IPS-18c (cell line): ENCODE results near the gene RPL22L1.
"Not testable (repeated sequence)": the region's sequence is repeated elsewhere in the genome, so short reads cannot be mapped to it uniquely, and the experiment has no call there.

ENCODE experiments used
- H3K4me3 ChIP-seq: 2 replicates; pipeline ENCODE4 v1.7.0; 2013; ENCODE audit warnings: low read depth, mild to moderate bottlenecking, low read length, moderate library complexity; ENCODE audit not compliant: insufficient read depth
- H3K9me3 ChIP-seq: one replicate; pipeline ENCODE4 v1.6.1; 2013; ENCODE audit warnings: mild to moderate bottlenecking, low read length, moderate library complexity; ENCODE audit not compliant: control insufficient read depth, insufficient read depth

RPL22L1 gene

DNA sequence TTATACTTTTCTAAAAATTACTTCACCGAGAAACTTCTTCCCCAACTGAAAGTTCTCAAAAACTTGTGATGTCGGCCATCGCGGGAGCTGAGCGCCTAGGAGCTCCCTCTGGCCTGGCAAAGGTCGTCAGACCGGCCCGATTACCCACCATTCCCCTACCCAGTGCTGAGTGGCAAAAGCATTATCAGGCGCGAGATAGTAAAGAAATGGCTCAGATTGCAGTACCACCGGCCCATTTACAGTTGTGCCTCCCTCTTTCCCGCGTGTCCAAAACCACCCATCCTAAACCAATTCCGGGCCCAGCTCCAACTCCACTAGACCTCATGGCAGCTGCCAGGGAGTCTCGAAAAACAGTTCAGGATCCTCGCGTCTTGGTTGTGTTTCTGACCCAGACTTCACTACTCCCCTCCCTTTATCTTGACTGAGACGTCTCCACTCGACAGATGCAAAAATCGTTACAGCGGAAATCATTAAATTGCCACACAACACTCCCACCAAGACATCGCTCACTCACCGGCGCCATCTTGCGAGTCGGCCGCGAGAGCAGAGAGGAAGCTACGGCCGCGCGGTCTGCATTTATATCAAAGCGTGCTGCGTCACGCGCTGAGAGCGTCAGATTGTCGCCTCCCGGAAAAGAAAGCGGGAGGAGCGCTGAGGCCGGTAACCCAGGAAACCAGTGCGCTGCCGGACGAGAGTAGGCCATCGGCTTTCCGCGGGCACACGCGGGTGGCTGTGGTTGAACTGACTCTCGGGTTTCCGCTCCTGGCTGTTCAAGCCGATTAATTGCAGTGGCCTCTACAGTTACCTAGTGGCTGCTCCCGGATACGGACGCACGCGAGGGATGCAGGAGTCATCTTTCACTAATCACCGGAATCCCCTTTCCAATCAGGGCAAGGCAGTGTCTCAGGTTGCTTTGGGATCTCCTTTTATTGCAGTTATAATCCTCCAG lies at the start of gene RPL22L1:
RPL22L1 (minus strand) TSS at position 551 of the 949 bp plus-strand sequence; CDS start at position 523, 28 bp downstream.
- peak within 1 kb of the TSS; percentile 63 for H3K4me3 ChIP-seq

DNA sequence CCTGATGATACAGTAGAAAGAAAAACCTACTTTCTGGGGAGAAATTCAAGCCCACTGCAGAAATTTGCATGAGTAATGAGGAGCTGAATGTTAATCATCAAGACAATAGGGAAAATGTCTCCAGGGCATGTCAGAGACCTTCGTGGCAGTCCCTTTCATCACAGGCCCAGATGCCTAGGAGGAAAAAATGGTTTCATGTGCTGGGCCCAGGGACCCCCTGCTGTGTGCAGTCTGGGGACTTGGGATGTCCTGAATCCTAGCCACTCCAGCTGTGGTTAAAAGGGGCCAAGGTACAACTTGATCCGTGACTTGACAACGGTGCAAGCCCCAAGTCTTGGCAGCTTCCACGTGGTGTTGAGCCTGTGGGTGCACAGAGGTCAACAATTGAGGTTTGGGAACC lies 48.7 kb upstream of the RPL22L1 start:
- no peak overlapping the region for H3K4me3 ChIP-seq
- H3K9me3 ChIP-seq, result no peaks in the 10 kb centered on the region

More for the DNA sequence above, at the start of gene RPL22L1:
- H3K9me3 ChIP-seq, result no peaks in the 10 kb centered on the region

DNA sequence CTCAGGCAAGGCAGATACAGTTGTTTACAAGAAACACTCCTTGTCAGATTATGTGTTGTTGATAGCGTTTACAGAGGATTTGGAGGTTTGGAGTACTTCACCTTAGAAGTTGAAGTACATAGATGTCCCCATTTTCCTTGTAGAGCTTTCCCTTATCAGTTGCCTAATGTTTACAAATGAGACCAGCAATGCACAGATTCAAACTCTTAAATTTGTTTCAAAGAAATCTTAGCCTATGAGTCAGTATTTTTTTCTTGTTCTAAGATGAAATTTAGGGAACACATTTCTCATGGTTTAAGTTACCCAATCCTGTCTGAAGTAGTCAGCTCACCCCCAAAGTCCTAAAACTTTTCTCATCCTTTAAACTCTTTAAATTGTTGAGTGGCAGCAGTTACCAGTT lies 44.7 kb upstream of the RPL22L1 start:
- Histone ChIP-seq H3K4me3 (no peak overlapping the region), H3K9me3 (no peaks in the 10 kb centered on the region)

DNA sequence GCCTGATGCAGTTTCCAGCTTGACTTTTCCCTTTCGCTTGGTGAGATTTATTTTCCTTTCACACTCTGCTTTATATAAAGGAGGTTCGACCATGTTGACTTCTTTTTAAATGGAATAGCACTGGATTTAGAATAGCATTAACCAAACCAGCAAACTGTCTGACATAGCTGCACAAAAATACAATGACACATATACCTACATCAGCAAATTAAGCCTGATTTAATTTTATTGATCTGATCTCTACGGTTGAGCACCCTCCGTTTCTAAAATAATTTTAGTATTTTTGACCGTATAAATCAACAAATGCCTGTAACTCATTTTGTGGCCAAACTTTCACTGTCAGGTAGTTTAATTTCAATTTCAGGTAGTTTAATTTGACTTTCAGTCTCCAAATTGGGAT lies 44.2 kb upstream of the RPL22L1 start:
- peaks cover 2% of the 10 kb centered on the region for H3K9me3 ChIP-seq
- H3K4me3 ChIP-seq, result no peak overlapping the region

DNA sequence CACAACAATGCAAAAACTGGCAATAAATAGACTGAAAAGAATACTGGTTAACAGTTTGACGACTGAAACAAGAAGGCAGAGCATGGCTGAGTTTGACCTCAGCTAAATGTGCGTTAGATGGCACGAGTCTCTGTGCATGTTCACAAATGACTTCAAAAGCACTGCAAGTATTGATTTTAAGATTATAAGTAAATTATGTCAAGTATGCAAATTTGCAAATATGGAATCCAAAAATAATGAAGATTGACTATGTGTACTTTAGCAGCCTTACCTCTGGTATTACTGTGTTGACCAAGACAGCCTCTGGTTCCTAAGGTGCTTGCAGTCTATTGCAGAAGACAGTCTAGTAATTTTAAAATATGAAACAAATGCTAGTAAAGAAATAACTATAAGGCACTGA lies 41.1 kb upstream of the RPL22L1 start:
- Histone ChIP-seq H3K4me3 (no peak overlapping the region), H3K9me3 (peaks cover 7% of the 10 kb centered on the region)

DNA sequence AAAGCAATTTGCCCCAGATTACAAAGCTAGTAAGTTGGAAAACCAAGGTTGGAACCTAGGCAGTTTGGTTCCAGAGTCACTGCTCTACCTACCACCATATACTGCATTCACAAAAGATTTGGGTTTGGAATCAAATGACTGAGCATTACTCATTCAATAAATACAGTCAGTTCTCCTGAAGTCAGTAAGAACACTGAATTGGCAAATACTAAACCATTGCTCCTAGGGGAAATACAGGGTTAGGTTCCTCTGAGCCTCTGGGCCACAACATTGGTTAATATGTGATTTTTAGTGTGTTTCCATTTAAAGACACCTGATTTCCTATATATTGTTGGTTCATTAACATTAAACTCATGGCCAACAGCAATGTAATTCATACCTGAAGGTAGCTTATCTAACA lies 40.5 kb upstream of the RPL22L1 start:
- Histone ChIP-seq H3K4me3 (no peak overlapping the region), H3K9me3 (peaks cover 7% of the 10 kb centered on the region)

DNA sequence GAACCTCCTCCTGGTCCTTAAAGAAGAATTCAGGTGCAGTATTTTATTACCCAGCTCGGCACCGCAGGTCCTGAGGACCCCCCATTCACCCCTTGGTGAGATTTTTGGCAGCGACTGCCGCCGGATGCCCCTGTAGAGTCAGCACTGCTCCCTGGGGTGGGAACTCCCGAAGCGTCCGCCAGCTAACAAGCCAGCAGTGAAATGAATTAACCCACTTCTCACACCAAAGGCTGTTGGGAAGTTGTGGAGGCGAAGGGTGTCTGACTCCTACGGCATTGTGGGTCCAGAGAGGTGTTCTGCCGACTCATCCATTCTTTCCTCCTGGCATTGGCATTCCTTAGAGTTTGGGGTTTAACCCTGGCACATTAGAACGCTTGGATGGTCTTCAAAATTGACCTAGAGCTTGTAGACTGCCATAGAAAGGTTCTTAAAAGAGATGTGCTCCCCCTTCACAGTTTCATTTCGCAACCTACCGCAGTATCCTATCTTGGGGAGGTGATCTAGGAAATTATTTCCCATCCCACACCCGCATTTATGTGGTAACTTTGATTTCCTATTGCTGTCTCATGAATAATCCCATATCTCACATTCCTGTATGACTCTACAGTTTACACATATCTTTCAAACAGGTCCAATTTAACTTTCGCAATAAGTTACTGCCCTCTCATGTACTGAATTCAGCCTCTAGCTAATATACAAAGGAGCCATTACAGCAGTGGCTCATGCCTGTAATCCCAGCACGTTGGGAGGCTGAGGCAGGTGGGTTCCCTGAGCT lies 39.3 kb upstream of the RPL22L1 start:
- Histone ChIP-seq H3K9me3 (peaks cover 7% of the 10 kb centered on the region), H3K4me3 (0 out of 2 replicates have a peak overlapping the region, but pooled peaks have one; percentile 11)

DNA sequence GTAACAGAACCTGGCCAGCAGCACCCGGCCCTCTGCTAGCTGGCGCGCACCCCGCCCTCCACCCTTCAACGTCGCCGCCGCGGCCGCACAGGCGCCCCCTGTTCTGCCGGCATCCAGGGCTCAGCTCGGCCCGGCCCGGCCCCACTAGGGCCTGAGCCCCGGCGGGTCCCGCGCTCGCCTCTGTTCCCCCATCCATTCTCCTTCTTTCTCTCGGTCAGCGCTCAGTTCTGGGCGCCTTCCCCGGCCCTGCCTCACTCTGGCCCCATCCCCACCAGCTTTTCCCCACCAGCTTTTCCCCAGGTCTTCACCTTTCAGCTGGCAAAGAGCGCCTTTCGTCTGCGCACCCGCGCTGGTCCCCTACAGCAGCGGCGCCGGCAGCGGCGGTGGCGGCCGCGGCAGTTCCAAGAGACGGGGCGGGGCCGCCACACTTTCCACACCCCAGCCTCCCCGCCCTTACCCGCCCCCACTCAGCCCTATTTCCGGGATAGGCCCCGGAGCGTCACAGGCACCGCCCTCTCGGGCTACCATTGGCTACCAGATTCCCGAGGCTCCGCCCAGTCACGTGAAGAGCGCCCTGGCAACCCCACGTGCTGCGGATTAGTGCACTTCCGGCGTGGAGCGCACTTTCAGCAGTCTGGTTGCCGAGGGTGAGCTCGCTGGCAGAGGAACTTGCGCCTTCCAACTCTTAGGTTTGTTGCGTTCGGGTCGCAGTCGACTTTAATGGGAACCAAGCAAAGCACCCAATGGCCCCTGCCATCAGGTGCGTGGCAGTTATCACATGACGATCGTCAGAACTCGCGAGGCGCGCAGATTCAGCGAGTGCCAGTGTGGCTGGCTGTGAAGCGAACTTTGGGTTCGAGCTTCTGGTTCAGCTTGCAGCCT lies 38.5 kb upstream of the RPL22L1 start, which contains the start of gene EIF5A2:
EIF5A2 (minus strand) TSS at position 403 of the 882 bp plus-strand sequence. CDS start 831 bp downstream, outside the sequence.
- Histone ChIP-seq H3K9me3 (peaks cover 7% of the 10 kb centered on the region), H3K4me3 (peak within 1 kb of the TSS; percentile 74)

DNA sequence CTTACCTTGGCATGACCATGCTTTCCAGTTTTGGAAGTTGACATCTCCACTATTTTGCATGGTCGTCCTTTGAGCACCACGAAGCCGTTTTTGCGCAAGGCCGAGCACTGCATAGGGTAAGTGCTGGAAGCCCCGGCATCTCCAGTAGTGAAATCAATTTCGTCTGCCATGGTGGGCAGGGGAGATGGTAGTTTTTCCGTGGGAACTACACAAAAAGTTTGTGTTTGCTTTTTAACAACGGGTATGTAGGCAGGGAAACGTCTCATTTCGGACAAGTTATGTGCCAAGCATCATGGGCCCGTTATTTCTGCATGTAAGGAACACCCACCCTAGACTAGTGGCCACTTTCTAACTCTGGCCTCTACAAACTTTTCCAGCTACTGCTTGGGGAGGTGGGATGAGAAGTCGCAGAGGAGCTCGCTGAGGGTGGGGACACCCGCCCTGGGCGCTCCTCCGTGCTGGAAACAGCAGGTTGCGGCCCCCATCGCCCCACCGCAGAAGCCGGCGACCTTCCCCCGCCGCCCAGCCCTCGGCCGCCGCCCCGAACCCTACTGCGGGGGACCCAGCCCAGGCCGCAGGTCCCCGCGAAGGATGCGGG lies 37.7 kb upstream of the RPL22L1 start:
- H3K4me3 ChIP-seq, result peak overlapping the region; percentile 74

DNA sequence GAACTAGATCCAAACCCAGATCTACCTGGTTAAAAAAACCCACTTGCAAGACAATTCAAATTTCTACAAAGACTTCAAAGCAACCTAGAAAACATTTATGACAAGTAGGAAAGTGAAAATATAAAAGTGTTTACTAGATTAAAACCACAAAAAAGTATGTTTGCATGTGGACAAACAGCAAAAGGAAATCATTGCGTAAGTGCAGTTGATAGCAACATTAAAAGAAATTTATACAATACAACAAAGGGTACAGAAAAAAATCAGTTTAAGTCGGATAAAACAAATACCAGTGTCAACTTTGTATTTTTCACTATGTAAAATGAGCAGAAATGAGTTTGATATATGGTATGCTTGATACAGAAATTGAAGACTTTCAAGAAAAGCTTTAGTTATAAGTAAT lies 35.9 kb upstream of the RPL22L1 start:
- peaks cover 7% of the 10 kb centered on the region for H3K9me3 ChIP-seq
- H3K4me3 ChIP-seq, result no peak overlapping the region

More for the DNA sequence above, 37.7 kb upstream of the RPL22L1 start:
- H3K9me3 ChIP-seq, result peaks cover 7% of the 10 kb centered on the region

DNA sequence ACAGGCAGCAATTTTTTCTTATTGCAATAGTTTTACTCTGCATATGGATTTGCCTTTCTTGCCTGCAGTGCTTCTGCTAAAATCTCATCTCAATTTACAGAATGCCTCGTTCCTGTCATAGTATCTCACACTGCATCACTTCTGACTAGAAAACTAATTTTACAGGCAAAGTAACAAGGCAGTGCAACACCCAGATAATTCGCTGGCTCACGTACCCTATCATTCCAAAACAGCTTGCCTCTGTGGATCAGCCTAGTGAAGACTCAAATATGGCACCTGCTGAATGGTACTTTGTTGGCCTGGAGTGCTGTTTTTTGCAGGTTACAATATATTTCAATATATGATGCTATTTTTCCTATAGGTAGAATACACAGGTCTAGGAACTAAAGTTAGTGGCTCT lies 33.1 kb upstream of the RPL22L1 start:
- no peak overlapping the region for H3K4me3 ChIP-seq

DNA sequence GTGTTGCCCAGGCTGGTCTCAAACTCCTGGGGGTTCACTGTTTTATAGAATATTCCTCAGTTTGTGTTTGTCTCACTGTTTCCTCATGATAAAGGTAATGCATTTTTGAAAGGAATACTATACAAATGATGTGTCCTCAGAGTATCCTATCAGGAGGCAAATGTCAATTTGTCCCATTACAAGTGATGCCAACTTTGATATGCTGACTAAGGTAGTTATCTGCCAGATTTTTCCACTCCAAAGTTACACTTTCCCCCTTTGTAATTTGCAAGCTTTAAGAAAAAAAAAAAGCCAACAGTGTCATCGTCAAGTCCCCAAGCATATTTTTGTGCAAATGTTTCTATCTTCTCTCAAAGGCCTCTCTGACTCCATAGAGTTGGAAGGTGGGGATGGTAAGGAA lies 29.5 kb upstream of the RPL22L1 start:
- Histone ChIP-seq H3K9me3 (peaks cover 4% of the 10 kb centered on the region), H3K4me3 (no peak overlapping the region)

More for the DNA sequence above, 33.1 kb upstream of the RPL22L1 start:
- no peaks in the 10 kb centered on the region for H3K9me3 ChIP-seq

DNA sequence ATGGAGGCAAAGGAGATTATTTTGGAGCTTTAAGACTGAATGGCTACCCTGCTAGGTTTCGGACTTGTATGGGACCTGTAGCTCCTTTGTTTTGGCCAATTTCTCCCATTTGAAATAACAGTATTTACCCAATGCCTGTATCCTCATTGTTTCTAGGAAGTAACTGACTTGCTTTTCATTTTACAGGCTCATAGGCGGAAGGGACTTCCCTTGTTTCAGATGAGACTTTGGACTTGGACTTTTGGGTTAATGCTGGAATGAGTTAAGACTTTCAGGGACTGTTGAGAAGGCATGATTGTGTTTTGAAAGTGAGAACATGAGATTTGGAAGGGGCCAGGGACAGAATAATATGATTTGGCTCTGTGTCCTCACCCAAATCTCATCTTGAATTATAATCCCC lies 28.0 kb upstream of the RPL22L1 start:
- Histone ChIP-seq H3K4me3 (no peak overlapping the region), H3K9me3 (peaks cover 4% of the 10 kb centered on the region)

DNA sequence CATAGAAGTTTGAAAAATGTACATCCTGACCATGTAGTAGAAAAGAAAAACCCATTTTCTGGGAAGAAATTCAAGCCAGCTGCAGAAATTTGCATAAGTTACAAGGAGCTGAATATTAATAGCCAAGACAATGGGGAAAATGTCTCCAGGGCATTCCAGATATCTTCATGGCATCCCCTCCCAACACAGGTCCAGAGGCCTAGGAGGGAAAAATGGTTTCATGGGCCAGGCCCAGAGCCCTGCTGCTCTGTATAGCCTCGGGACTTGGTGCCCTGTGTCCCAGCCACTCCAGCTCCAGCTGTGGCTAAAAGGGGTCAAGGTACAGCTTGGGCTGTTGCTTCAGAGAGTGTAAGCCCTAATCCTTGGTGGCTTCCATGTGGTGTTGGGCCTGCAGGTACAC lies 27.2 kb upstream of the RPL22L1 start:
- not testable (repeated sequence) for H3K9me3 ChIP-seq, H3K4me3 ChIP-seq

DNA sequence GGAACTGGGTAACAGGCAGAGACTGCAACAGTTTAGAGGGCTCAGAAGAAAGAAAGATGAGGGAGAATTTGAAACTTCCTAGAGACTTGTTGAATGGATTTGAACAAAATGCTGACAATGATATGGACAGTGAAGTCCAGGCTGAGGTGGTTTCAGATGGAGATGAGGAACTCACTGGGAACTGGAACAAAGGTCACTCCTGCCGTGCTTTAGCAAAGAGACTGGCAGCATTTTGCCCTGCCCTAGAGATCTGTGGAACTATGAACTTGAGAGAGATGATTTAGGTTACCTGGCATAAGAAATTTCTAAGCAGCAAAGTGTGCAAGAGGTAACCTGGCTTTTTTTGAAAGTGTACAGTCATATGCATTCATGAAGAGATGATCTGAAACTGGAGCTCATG lies 26.8 kb upstream of the RPL22L1 start:
- Histone ChIP-seq H3K4me3 (no peak overlapping the region), H3K9me3 (peaks cover 4% of the 10 kb centered on the region)

DNA sequence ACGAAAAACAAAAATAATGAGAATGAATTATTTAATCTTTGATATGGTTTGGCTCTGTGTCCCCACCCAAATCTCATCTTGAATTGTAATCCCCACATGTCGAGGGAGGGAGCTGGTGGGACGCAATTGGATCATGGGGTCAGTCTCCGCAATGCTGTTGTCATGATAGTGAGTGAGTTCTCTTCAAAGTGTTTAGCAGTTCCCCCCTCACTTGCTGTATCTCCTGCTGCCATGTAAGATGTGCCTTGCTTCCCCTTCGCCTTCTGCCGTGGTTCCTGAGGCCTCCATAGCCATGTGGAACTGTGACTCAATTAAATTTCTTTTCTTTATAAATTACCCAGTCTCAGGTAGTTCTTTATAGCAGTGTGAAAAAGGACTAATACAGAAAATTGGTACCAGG lies 26.3 kb upstream of the RPL22L1 start:
- H3K4me3 ChIP-seq, H3K9me3 ChIP-seq: not testable (repeated sequence)

DNA sequence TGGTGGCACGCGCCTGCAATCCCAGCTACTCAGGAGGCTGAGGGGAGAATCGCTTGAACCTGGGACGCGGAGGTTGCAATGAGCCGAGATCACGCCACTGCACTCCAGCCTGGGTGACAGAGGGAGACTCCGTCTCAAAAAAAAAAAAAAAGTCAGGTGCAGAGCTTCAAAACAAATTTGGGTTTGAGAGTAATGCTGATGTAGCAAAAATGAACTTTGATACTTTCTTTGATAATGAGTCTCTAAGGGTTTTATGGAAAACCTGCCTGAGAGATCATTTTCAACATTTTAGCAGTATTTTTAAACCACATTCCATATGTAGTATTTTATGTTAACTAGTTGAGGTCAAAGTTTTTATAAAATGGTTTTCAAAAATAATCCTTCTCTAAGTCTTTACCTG lies 23.9 kb upstream of the RPL22L1 start:
- Histone ChIP-seq H3K9me3 (peaks cover 4% of the 10 kb centered on the region), H3K4me3 (no peak overlapping the region)
